ELF-1 (cell line): ENCODE results near the gene TSPYL4.

Source experiments
- DNase-seq: peaks from one replicate; pipeline ENCODE4 v3.0.0-alpha.2; 2016; ENCODE audit warnings: low read depth, low spot score

TSPYL4 gene

DNA sequence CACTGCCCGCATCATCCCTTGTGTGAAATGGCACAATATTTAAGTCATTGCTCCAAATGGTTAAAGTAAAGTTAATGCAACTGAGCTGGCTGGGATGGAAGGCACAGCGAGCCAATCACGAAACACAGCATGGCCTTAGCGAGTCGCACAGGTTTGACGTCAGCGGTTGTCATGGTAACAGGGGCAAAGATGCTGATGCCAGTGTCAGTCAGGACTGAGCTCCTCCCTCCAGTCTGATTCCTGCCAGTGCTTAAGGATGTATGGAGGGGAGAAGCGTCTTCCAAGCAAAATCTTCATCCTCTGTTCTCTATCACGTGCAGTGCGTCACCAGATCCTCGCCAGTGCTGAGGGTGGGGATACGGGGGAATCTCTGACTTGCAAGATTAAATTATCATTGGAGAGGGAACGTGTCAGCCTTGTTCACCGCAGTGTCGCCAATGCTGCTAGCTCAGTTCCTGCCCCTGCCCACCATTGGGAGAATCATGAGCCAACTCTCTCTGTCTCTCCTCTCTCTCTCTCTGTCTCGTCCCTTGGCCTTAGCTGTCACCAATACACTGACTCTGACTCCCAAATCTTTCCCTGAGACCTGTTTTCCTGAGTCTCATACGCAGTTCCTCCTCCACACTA is 24.5 kb downstream of the TSPYL4 start:
- DNase-seq: peak; percentile 85

DNA sequence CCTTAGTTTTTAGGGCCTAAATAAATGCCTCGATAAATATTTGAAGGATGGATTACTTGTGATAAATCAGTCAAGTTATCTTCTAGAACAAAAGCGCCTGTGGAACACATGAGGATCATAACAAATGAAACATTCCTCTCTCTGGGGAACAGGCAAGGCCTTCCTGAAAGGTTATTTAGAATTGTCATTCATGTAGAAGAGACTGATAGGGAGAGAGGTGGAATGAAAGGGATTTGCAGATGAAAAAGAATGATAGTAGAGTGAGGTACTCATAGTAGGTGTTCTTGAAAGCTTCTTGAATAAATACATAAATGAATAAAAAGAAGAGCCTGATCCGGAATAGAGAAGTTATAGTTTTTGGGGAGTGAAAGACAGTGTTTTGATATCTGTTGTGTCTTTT is 30.5 kb downstream of the TSPYL4 start:
- DNase-seq: no peak

DNA sequence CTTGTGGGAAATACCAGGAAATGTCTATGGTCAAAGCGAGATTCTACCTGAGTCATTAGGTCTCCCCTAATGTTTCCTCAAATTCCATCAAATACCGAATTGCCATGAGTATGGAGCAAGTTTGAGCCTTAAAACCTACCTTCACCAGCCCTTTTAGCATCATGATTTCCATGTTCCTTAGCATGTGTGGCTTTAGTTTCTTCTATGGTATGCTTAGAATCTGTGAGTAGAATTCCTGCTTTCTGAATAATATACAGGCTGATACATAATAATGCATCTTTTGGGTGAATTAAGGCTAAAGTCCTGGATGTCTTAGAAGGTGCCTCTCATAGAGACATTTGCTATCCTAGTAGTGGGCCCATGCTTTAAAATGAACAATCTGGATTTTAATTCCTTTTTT is 32.0 kb downstream of the TSPYL4 start:
- no peak for DNase-seq

DNA sequence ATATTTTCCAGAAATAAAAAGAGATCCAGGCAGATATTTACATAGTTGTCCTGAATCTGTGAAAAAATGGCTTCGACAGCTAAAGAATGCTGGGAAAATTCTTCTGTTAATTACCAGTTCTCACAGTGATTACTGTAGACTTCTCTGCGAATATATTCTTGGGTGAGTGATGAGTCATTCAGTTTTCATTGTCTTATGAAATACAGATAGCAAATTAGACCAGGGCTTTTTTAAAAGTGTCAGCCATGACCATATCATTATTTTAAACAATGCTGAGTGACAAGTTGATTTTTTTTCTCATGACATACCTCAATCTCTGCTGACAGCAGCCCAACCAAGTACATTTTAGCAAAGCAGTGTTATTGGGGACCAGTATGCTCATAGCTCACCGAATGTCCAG is 32.8 kb downstream of the TSPYL4 start:
- no peak for DNase-seq

DNA sequence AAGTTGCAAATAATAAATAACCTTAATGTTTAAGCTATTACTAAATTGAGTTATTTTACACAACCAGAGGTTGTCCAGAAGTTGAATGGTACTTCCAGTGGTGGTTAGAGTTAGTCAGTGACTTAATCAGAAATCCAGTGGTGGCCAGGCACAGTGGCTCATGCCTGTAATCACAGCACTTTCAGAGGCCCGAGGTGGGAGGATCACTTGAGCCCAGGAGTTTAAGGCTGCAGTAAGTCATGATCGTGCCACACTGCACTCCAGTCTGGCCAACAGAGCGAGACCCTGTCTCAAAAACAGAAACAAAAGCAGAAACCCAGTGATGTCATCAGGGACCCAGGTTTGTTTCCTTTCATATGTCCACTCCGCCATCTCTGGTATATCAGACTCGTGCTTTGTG is 35.0 kb downstream of the TSPYL4 start:
- DNase-seq: no peak

DNA sequence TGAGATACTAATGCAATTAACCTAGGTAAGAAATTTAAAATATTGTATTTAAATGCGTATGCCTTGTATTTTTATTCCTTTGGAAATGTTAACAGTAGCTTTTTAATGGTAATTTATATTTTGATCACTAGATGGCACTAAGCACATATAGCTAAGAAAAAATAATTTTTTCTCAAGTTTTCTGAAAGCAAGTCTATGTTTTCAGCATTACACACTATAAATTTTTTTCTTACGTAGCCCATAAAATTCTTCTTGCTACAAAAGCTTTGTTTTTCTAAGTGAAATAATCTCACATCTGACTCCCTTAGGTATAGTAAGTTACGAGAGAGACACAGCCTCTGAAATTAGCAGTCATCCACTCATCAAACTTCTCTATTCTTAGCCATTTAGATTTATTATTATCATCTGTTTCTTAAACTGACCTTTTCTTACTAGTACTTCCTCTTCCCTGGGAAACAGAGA is 35.7 kb downstream of the TSPYL4 start:
- DNase-seq: no peak

DNA sequence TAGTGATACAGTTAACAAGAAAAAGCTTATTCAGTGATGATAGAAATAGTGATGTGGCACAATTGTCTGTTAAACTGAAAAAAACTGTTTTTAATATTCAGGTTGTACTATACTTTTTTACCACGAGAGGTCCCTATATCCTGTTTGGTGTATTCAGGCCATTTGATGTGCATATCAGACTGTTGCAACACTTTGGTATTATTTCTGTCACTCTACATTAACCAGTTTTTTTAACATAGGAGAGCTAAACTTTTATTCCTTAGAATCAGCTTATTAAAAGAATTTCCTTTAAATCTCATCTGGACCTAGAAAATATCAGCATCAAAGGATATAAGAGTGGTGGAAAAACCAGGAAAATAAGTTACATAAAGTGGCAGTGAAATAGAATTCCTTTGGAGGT is 36.8 kb downstream of the TSPYL4 start:
- DNase-seq: no peak

DNA sequence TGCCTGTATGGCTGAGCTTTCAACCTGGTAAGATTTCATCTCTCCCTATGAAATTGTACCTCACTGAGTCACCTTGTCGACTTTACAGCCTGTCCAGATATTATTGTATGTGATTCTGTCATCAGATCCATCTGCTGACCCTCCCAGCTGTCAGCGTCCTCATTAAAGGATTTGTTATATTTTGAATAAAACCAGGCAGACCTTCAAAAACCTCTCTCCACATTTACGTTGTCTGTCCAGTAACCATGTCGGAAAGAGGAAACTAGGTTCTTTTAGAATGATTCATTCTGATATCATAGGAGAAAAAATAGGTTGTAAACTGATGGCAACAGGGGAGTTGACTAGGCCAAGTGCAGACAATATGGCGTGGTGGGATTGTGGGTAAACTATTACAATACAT is 38.5 kb downstream of the TSPYL4 start:
- no peak for DNase-seq

DNA sequence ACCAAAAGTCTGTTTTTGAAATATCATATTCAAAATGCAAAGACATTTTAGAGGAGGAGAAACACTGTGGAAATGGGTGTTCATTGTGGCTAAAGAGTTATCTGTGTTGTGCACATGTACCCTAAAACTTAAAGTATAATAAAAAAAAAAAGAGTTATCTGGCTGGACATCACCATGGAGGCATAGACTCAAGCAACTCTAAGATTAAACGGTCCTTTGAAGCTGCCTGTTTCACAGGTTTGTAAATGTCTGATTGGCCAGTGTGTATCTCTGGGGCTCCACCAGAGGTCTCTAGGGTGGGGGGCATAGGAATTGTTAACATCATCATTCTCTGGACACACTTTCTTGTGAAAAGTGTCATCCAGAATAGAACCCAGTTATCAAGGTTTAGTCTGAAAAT is 39.2 kb downstream of the TSPYL4 start:
- no peak for DNase-seq

DNA sequence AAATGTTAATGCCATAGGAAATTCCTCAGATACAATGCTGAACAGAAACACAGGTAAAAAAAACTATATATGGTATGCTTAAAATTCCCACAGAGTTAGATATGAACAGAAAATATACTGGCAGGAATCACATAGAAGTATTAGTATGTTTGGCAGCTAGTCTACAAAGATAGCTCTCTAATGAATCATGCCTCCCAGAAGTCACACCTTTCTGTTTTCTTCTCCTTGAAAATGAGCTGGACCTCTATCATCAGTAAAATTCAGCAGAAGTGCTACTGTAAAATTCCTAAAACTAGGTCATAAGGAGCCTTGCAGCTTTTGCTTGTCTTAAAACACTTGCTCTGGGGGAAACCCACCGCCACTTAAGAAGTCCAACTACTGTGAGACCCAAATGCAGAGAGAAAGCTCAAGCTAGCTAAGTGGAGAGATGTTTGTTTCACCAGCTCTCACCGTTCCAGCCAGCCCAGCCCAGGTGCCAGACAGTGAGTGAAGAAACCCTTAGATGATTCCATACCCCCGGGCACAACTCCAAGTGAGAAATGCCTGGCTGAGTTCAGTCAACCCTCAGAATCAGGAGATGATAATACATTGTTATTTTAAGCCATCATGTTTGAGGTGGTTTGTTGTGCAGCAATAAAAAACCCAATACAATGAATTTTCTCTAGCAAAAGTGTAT is 43.0 kb downstream of the TSPYL4 start:
- DNase-seq: peak; percentile 58

DNA sequence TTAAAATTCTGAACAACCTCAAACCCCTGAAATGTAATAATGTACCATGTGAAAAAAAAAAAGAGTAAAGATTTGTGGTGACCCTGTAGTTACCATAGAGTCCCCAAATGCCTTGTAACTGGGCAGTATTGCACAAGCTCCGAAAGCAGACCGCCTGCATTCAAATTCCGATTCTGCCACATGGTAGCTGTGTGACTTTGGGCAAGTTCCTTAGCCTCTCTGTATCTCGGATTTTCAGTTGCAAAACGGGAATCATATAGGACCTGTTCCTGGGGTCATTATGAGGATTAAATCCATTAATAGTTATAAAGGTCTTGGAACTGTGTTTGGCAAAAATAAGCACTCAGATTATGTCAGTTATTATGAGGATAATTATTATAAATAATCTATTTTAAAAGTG is 43.6 kb downstream of the TSPYL4 start:
- no peak for DNase-seq

DNA sequence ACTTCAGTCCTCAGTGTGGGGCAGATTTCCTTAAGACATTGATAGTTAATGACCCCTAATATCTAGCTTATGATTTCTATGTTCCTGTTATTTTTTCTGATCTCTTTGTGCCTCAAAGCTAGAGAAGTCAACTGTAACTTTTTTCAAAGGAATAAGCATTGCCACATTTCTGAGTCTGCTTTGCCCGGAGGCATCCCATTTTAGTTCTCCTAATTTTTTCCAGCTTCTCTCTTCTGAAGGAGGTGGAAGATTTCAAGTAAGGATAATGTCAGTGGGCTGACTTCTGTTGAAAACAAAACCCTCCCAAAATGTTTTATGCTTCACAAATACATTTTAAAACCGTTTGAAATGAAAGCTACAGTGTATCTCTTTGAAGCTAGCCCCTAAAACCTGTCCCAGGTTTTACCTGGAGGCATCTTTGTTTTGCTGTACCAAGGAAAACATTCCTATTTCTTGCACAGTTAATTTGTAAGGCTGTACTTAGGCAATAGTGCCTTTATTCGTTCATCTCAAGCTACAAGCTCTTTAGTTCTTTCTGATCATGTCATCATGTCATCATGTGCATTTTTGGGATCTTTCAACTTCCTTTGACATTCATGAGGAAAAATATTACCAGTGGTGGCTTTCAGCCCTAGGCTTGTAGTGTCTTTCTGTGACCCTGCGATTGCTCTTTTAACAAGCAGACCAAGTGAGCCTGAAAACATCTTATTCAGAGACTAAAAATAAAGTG is 45.7 kb downstream of the TSPYL4 start:
- DNase-seq: no peak

DNA sequence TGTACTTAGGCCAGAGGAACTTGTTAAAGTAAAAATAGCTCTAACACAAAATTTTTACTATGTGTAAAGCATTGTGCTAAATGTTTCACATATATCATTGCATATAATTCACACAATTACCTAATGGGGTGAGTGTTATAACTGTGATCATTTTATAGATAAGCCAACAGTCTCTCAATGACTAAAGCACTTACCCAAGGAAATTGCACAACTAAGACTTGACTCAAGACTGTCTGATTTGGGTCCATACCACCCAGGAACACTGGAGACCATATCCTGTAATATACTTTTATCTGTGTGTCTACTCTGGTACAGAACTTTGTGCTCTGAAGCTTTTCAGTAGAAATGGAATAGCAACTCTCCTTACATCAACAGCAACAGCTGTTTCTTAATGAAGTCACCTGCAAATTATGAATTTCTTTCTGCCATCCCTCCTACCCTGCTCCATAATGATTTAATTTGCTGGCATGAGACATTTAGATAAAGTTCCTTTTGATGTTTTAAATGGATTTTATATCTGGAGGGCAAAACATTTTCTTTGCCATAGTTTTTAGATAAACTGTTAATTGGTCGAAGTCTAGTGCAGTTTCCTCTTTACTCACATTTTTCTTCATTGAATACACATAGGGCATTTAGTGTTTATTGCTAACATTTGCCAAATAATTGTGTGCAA is 47.5 kb downstream of the TSPYL4 start:
- no peak for DNase-seq

DNA sequence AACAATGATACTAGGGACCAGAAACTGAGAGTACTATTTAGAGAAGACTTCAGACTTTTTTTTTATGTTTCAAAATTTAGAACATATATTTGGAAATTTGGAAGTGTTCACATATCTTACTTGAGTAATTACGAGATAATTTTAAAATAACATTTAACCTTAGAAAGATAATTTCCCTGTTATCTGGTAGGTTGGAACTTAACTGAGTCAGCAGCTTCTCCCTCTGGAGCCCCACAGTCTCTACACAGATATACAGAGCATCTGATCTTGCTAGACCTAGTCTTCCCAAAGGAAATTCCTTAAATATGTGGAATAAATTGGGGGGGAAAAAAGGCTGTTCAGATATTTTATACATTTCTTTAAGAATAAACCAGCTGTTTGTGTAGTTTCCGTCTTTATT is 48.6 kb downstream of the TSPYL4 start:
- no peak for DNase-seq

DNA sequence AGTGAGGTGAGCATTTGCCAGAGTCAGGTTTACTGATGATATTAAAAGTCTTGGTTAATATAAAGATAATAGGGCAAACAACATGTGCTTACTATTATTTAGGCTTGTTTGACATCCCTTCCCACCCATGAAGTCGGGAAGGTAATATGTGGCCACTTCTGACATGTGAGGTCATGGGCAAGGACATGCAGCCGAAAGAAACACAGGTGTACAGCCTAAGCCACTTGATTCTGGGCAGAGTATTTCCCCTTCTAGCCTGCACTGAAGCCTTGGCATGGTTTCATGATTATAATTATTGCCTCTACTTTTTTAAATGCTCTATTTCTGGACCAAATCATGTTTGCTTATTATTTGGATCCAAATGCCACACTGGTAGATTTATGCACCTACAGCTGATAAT is 52.3 kb downstream of the TSPYL4 start:
- DNase-seq: no peak

DNA sequence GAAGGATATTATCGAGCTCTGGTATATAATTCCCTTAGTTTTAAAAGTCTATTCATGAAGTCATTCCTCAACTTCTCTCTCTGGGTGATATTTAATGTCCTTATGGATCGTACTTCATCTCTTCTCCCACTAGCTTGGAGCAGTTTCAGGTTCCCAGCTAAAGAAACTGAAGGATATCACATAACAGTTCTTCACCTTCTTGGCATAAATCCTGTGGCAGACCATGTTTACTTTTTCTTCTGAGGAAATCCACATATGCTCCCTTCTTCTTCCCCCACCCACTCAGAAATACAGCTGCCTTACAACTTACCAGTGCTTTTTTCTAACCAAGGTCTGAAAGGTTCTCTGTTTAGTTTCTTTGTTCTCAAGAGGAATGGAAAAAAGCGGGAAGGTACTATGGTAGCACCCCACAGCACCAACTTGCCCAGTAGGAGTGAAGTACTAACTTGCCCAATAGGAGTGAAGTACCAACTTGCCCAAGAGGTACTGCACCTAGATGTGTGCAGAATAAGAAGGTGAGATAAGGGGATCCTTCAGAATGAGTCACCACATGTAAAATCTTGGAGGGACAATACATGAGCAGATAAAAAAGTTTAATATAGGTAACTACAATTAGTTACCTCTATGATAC is 53.1 kb downstream of the TSPYL4 start:
- DNase-seq: no peak
